ENCODE measurements around the gene ACE. TPM values are rescaled to one million over a fixed set of nuclear protein-coding genes. Genes with fewer than 3 reads are reported as not detected.

ACE gene
- polyA plus RNA-seq, 3 donors, result 12.7 to 15.1 (median 12.7) TPM

GRCh38 chr17:63490329-63490728 is 13.5 kb downstream of the ACE start:
- no peak for DNase-seq (ENCODE audit: low read depth in 3 of 3, low spot score in 2 of 3)

- no peak for DNase-seq (ENCODE audit: low read depth in 3 of 3, low spot score in 2 of 3)
Measured at GRCh38 chr17:63490858-63491400, 14.1 kb downstream of the ACE start.

- no peak for DNase-seq (ENCODE audit: low read depth in 3 of 3, low spot score in 2 of 3)
Measured at GRCh38 chr17:63491413-63491812, 14.6 kb downstream of the ACE start.

GRCh38 chr17:63491977-63492618 is 15.2 kb downstream of the ACE start:
- no peak for DNase-seq (ENCODE audit: low read depth in 3 of 3, low spot score in 2 of 3)

- DNase-seq (ENCODE audit: low read depth in 3 of 3, low spot score in 2 of 3), result no peak
Measured at GRCh38 chr17:63492940-63493339, 16.1 kb downstream of the ACE start.

- DNase-seq (ENCODE audit: low read depth in 3 of 3, low spot score in 2 of 3), result no peak
Measured at GRCh38 chr17:63493411-63493810, 16.6 kb downstream of the ACE start.

- DNase-seq (ENCODE audit: low read depth in 3 of 3, low spot score in 2 of 3), result no peak
Measured at GRCh38 chr17:63494300-63494928, 17.6 kb downstream of the ACE start.

- no peak for DNase-seq (ENCODE audit: low read depth in 3 of 3, low spot score in 2 of 3)
Measured at GRCh38 chr17:63495491-63495890, 18.6 kb downstream of the ACE start.

- no peak for DNase-seq (ENCODE audit: low read depth in 3 of 3, low spot score in 2 of 3)
Measured at GRCh38 chr17:63496177-63496576, 19.3 kb downstream of the ACE start.

- DNase-seq (ENCODE audit: low read depth in 3 of 3, low spot score in 2 of 3), result no peak
Measured at GRCh38 chr17:63496663-63497400, 20.0 kb downstream of the ACE start.

GRCh38 chr17:63497708-63498483 is 21.0 kb downstream of the ACE start:
- DNase-seq (ENCODE audit: low read depth in 3 of 3, low spot score in 2 of 3), result no peak

- DNase-seq (ENCODE audit: low read depth in 3 of 3, low spot score in 2 of 3), result no peak
Measured at GRCh38 chr17:63498626-63499195, 21.9 kb downstream of the ACE start.

GRCh38 chr17:63500543-63501390 is 23.9 kb downstream of the ACE start:
- DNase-seq (ENCODE audit: low read depth in 3 of 3, low spot score in 2 of 3), result no peak

- DNase-seq (ENCODE audit: low read depth in 3 of 3, low spot score in 2 of 3), result no peak
Measured at GRCh38 chr17:63503341-63503705, 26.5 kb downstream of the ACE start.

- no peak for DNase-seq (ENCODE audit: low read depth in 3 of 3, low spot score in 2 of 3)
Measured at GRCh38 chr17:63504261-63504660, 27.4 kb downstream of the ACE start.

- DNase-seq (ENCODE audit: low read depth in 3 of 3, low spot score in 2 of 3), result no peak
Measured at GRCh38 chr17:63505341-63505740, 28.5 kb downstream of the ACE start.

GRCh38 chr17:63506627-63507026 is 29.8 kb downstream of the ACE start:
- no peak for DNase-seq (ENCODE audit: low read depth in 3 of 3, low spot score in 2 of 3)

GRCh38 chr17:63511331-63511730 is 34.5 kb downstream of the ACE start:
- DNase-seq (ENCODE audit: low read depth in 3 of 3, low spot score in 2 of 3), result no peak

- no peak for DNase-seq (ENCODE audit: low read depth in 3 of 3, low spot score in 2 of 3)
Measured at GRCh38 chr17:63512388-63512787, 35.5 kb downstream of the ACE start.
